Neural cell (in vitro differentiated cells): ENCODE data around the gene RIPPLY2. TPM values are rescaled to one million over a fixed set of nuclear protein-coding genes. Genes with fewer than 3 reads are reported as not detected.
A peak's percentile ranks its signal among the peaks of the same experiment; 100 is the strongest.

Experiments used
- H2AFZ ChIP-seq: fragments of 200-600, 300-800 bp; sonication (generic), shearing (Covaris generic); 2 replicates; pipeline ENCODE4 v1.6.0; 2014; ENCODE audit warnings: low read depth, mild to moderate bottlenecking, antibody characterized with exemption, low read length, moderate library complexity
- H3F3A ChIP-seq: fragments of 200-600 bp; shearing (Covaris generic); 2 replicates; pipeline ENCODE4 v1.6.1; 2016; ENCODE audit warnings: mild to moderate bottlenecking, moderate library complexity, mixed read lengths, antibody characterized with exemption, low read length; ENCODE audit not compliant: insufficient read depth, poor library complexity, severe bottlenecking
- H3K27ac ChIP-seq: fragments of 200-600, 300-800 bp; sonication (generic), shearing (Covaris generic); 2 replicates; pipeline ENCODE4 v1.5.1; 2014; ENCODE audit warnings: mild to moderate bottlenecking, low read length, moderate library complexity
- H3K27me3 ChIP-seq: fragments of 300-800, 200-600 bp; sonication (generic), shearing (Covaris generic); 2 replicates; pipeline ENCODE4 v1.6.0; 2014; ENCODE audit warnings: mild to moderate bottlenecking, low read depth, low read length, moderate library complexity; ENCODE audit not compliant: insufficient read depth
- H3K36me3 ChIP-seq: fragments of 300-800, 200-600 bp; sonication (generic), shearing (Covaris generic); 2 replicates; pipeline ENCODE4 v1.5.1; 2014; ENCODE audit warnings: mild to moderate bottlenecking, antibody characterized with exemption, low read length, moderate library complexity; ENCODE audit not compliant: insufficient read depth
- H3K4me2 ChIP-seq: fragments of 300-800, 200-600 bp; sonication (generic), shearing (Covaris generic); 2 replicates; pipeline ENCODE4 v1.6.0; 2014; ENCODE audit warnings: mild to moderate bottlenecking, low read length
- H3K4me3 ChIP-seq: fragments of 300-800, 200-600 bp; sonication (generic), shearing (Covaris generic); 2 replicates; pipeline ENCODE4 v1.5.1; 2014; ENCODE audit warnings: mild to moderate bottlenecking, low read length, moderate library complexity
- H3K79me2 ChIP-seq: fragments of 200-600 bp; shearing (Covaris generic); replicated peaks from 2 replicates; pipeline ENCODE4 v1.6.0; 2014; ENCODE audit warnings: mild to moderate bottlenecking, low read length, moderate library complexity; ENCODE audit not compliant: insufficient read depth
- H3K9ac ChIP-seq: fragments of 300-800, 200-600 bp; sonication (generic), shearing (Covaris generic); 2 replicates; pipeline ENCODE4 v1.6.1; 2016; ENCODE audit warnings: mild to moderate bottlenecking, low read length, mixed read lengths
- H3K9me2 ChIP-seq: fragments of 200-600 bp; shearing (Covaris generic); 2 replicates; pipeline ENCODE4 v1.6.1; 2016; ENCODE audit warnings: mild to moderate bottlenecking, low read length, mixed read lengths; ENCODE audit not compliant: insufficient read depth
- H3K9me3 ChIP-seq: fragments of 200-600, 300-800 bp; sonication (generic), shearing (Covaris generic); 2 replicates; pipeline ENCODE4 v1.6.1; 2016; ENCODE audit warnings: mild to moderate bottlenecking, mixed run types, low read length, moderate library complexity, mixed read lengths
- H4K20me1 ChIP-seq: fragments of 200-600 bp; shearing (Covaris generic); 2 replicates; pipeline ENCODE4 v1.6.1; 2016; ENCODE audit warnings: mild to moderate bottlenecking, mixed run types; ENCODE audit not compliant: insufficient read depth
- EP300 ChIP-seq: fragments of 450-650 bp; conservative IDR thresholded peaks from 2 replicates; pipeline ENCODE4 v1.6.1; 2014; ENCODE audit warnings: antibody characterized with exemption, mild to moderate bottlenecking, moderate library complexity; ENCODE audit not compliant: poor library complexity, severe bottlenecking
- EZH2 ChIP-seq: fragments of 200-600, 300-800 bp; shearing (Covaris generic), sonication (generic); IDR thresholded peaks from 2 replicates; pipeline ENCODE4 v1.6.1; 2014; ENCODE audit warnings: antibody characterized with exemption, low read length, borderline replicate concordance, mild to moderate bottlenecking; ENCODE audit not compliant: insufficient read depth, poor library complexity, severe bottlenecking
- MXI1 ChIP-seq: fragments of 450-650 bp; conservative IDR thresholded peaks from 2 replicates; pipeline ENCODE4 v1.6.1; 2014; ENCODE audit warnings: antibody characterized with exemption, mild to moderate bottlenecking; ENCODE audit not compliant: poor library complexity, severe bottlenecking
- POLR2AphosphoS5 ChIP-seq: IDR thresholded peaks from 2 replicates; pipeline ENCODE4 v1.6.1; 2012
- RAD21 ChIP-seq: fragments of 450-650 bp; conservative IDR thresholded peaks from 2 replicates; pipeline ENCODE4 v1.6.1; 2014; ENCODE audit warnings: antibody characterized with exemption, mild to moderate bottlenecking, moderate library complexity
- SMC3 ChIP-seq: fragments of 450-650 bp; conservative IDR thresholded peaks from 2 replicates; pipeline ENCODE4 v1.6.1; 2014; ENCODE audit warnings: antibody characterized with exemption, mild to moderate bottlenecking, moderate library complexity; ENCODE audit not compliant: poor library complexity
- TAF1 ChIP-seq: IDR thresholded peaks from 2 replicates; pipeline ENCODE4 v1.6.1; 2012; ENCODE audit warnings: low read depth
- polyA plus RNA-seq: library from polyadenylated mRNA; depleted of rRNA; stranded (reverse); fragments of >200 nt; gene quantifications from 2 replicates; pipeline ENCODE4 v1.2.3, GENCODE V29; 2014
- TF ChIP-seq, protein P1 (sequence below): IDR thresholded peaks from 2 replicates; pipeline ENCODE4 v1.6.1; 2012; ENCODE audit warnings: borderline replicate concordance
- TF ChIP-seq, protein P2 (sequence below): fragments of 450-650 bp; IDR thresholded peaks from 2 replicates; pipeline ENCODE4 v1.5.1; 2014; ENCODE audit warnings: antibody characterized with exemption, mild to moderate bottlenecking, moderate library complexity; ENCODE audit not compliant: poor library complexity, severe bottlenecking

Gene RIPPLY2
- polyA plus RNA-seq, 1 donor from 2014 or later = 3.5 TPM

DNA sequence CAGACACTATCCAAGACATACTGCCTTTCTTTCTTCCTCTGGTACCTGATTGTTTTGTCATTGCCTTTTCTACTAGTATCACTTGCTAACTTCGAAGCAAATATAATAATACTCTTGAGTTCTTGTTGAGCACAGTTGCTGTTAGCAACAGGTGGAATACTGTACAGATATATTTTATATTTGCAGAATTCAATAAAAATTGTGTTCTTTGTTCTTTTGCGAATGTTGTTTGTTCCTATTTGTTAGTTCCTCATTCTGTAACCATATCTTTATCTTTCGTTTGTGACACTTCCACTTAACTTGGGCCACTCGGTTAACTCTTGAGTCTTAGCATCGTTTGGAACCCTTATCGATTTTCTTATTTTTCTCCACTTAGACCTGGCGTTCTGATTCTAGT is 7.2 kb downstream of the RIPPLY2 start:
- Histone ChIP-seq H3K9me2 (no peaks in the 10 kb centered on the region), H3K4me3 (peak overlapping the region; percentile 77), H3F3A (no peaks in the 10 kb centered on the region), H3K4me2 (peak overlapping the region; percentile 89), H4K20me1 (no peaks in the 10 kb centered on the region), H3K27ac (peak overlapping the region; percentile 53), H3K9ac (peak overlapping the region; percentile 70), H3K9me3 (no peaks in the 10 kb centered on the region), H3K36me3 (no peaks in the 10 kb centered on the region), H3K27me3 (peaks cover 34% of the 10 kb centered on the region), H3K79me2 (peaks cover 20% of the 10 kb centered on the region), H2AFZ (no peak overlapping the region)
- no peak for TF ChIP-seq SMC3
- no peak for TF ChIP-seq EZH2
- TF ChIP-seq EP300 = no peak
- no peak for TF ChIP-seq POLR2AphosphoS5
- TF ChIP-seq, protein P1, sequence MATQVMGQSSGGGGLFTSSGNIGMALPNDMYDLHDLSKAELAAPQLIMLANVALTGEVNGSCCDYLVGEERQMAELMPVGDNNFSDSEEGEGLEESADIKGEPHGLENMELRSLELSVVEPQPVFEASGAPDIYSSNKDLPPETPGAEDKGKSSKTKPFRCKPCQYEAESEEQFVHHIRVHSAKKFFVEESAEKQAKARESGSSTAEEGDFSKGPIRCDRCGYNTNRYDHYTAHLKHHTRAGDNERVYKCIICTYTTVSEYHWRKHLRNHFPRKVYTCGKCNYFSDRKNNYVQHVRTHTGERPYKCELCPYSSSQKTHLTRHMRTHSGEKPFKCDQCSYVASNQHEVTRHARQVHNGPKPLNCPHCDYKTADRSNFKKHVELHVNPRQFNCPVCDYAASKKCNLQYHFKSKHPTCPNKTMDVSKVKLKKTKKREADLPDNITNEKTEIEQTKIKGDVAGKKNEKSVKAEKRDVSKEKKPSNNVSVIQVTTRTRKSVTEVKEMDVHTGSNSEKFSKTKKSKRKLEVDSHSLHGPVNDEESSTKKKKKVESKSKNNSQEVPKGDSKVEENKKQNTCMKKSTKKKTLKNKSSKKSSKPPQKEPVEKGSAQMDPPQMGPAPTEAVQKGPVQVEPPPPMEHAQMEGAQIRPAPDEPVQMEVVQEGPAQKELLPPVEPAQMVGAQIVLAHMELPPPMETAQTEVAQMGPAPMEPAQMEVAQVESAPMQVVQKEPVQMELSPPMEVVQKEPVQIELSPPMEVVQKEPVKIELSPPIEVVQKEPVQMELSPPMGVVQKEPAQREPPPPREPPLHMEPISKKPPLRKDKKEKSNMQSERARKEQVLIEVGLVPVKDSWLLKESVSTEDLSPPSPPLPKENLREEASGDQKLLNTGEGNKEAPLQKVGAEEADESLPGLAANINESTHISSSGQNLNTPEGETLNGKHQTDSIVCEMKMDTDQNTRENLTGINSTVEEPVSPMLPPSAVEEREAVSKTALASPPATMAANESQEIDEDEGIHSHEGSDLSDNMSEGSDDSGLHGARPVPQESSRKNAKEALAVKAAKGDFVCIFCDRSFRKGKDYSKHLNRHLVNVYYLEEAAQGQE = no peak
- TF ChIP-seq, protein P2, sequence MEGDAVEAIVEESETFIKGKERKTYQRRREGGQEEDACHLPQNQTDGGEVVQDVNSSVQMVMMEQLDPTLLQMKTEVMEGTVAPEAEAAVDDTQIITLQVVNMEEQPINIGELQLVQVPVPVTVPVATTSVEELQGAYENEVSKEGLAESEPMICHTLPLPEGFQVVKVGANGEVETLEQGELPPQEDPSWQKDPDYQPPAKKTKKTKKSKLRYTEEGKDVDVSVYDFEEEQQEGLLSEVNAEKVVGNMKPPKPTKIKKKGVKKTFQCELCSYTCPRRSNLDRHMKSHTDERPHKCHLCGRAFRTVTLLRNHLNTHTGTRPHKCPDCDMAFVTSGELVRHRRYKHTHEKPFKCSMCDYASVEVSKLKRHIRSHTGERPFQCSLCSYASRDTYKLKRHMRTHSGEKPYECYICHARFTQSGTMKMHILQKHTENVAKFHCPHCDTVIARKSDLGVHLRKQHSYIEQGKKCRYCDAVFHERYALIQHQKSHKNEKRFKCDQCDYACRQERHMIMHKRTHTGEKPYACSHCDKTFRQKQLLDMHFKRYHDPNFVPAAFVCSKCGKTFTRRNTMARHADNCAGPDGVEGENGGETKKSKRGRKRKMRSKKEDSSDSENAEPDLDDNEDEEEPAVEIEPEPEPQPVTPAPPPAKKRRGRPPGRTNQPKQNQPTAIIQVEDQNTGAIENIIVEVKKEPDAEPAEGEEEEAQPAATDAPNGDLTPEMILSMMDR = no peak
- no peak for TF ChIP-seq RAD21
- TF ChIP-seq MXI1 = no peak
- no peak for TF ChIP-seq TAF1

DNA sequence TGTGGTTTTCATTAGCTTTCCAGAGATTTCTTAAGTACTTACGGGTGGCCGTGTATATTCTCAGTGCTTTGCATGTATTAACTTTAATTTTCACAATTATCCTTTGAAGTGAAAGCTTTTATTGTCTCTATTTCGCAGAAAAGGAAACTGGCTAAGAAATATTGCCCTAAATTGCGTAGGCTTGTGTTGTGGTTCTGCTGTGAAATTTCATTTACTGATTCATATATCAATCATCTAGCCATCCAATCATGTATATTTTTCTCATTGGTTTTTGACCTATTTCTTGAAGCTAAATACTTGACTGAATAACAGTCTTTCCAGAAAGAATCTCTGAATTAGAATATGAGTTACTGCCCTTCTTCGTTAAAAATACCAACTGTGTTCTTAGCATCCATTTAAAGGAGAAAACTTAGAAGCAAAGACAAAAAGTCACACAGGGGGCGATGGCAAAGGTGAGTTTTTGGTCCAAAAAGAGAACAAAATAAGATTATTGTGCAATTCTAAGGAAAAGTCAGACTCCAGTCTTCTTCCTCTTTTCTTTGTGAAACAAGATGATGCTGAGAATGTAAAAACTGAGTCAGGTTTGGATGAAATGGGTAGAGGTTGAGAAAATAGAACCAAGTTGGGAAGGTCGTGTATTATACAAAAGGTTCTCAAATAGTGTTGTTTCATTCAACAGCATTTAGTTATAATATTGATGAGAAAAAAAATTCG is 7.8 kb downstream of the RIPPLY2 start:
- no peaks in the 10 kb centered on the region for H4K20me1 ChIP-seq
- H3K9ac ChIP-seq = peak overlapping the region; percentile 70
- no peak overlapping the region for H2AFZ ChIP-seq
- no peak overlapping the region for H3K27ac ChIP-seq
- peaks cover 28% of the 10 kb centered on the region for H3K27me3 ChIP-seq
- H3F3A ChIP-seq = no peaks in the 10 kb centered on the region
- H3K9me2 ChIP-seq = no peaks in the 10 kb centered on the region
- TF ChIP-seq TAF1 (no peak), EZH2 (no peak)
- H3K9me3 ChIP-seq = no peaks in the 10 kb centered on the region
- peak overlapping the region; percentile 77 for H3K4me3 ChIP-seq
- peaks cover 20% of the 10 kb centered on the region for H3K79me2 ChIP-seq
- peak overlapping the region; percentile 89 for H3K4me2 ChIP-seq
- H3K36me3 ChIP-seq = no peaks in the 10 kb centered on the region
